Medulla oblongata (tissue), 1 donor: ENCODE data around the gene SLC25A2.

Experiments
- DNase-seq: peaks from one replicate; pipeline ENCODE4 v3.0.0-alpha.2; 2015; ENCODE audit errors: extremely low spot score

Gene SLC25A2

GRCh38 chr5:141313711-141314110, 9.9 kb upstream of the SLC25A2 start:
- no peak for DNase-seq

DNA sequence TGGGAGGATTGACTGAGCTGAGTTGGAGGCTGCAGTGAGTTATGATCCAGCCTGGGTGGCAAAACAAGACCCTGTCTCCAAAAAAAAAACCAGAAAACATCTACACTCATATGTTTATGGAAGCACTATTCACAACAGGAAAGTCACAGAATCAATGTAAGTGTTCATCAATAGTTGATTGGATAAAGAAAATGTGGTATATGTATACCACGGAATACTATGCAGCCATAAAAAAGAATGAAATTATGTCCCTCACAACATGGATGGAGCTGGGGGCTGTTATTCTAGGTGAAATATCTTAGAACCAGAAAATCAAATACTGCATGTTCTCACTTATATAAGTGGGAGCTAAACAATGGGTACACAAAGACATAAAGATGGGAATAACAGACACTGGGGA, 2.8 kb upstream of the SLC25A2 start:
- no peak for DNase-seq

DNA sequence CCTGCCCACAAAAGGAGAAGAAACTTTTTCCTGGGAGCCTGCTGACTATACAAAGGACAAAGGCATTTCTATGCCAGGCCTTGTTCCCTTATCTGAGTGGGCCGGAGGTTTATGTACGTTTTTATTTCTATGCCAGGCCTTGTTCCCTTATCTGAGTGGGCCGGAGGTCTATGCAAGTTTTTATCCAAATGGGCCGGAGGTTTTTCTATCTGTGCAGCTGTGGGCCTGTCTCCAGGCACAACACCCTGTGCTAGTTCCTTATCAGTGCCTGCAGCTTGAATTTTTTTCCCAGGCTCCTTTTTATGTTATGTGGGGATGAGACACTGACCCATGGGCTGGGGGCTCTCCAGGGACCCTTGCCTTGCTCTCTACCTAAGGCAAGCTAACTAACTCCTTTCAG, 5.5 kb downstream of the SLC25A2 start:
- no peak for DNase-seq

- DNase-seq, result no peak
Measured at GRCh38 chr5:141272906-141273305, 30.9 kb downstream of the SLC25A2 start.

DNA sequence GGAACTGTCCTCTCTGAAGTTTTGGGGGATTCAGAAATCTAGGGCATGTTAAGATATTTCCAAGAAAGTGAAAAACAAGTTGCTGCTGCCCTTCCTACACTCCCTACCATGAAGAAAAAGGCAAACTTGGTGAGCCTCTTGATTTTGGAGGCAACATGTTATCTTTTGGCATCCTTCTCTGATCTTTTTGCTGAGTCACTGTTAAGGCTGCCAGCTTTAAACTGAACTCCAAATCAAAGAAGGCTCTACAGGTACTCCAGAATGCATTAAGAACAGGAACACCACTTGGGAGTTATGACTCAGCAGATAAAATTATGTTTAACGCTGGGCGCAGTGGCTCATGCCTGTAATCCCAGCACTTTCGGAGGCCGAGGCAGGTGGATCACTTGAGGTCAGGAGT, 34.7 kb downstream of the SLC25A2 start:
- no peak for DNase-seq

DNA sequence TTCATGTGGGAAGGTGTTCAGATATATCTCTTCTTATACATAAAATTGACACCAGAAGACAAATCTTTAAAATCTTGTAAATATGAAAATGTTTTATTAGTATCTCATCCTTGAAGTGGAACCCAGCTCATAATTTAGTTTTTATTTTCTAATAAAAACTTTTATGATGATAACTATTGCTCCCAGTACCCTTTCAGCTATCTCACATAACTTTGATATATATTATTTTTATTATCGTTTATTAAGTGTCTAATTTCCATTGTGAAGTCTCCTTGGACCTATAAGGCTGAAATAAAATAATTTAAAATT, 42.7 kb downstream of the SLC25A2 start:
- no peak for DNase-seq

DNA sequence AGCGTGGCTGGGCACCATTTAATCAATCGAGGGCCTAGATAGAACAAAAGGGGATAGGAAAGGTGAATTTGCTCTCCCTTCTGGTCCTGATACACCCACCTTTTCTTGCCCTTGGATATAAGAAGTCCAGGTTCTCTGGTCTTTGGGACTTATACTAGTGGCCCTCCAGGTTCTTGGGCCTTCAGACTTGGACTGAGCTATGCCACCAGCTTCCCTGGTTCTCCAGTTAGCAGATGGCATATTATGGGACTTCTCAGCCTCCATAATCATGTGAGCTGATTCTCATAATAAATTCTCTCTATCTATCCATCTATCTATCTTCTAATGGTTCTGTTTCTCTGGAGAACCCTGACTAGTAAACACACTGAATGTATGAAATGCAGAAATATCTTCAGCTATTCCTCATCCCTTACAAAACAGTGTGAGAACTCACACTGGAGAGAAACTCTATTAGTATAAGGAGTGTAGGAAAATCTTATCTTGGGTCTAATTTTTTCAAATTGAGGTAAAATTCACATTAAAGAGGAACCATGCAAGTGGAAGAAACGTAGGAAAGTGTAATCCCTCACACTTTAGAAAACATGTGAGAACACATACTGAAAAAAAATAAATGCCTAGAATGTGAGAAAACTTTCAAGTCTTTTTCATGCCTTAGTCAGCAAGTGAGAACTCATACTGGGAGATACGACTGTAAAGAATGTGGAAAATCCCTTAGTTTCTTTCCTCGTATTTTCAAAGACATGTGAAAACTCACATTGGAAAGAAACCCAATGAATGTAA, 43.2 kb downstream of the SLC25A2 start:
- no peak for DNase-seq

DNA sequence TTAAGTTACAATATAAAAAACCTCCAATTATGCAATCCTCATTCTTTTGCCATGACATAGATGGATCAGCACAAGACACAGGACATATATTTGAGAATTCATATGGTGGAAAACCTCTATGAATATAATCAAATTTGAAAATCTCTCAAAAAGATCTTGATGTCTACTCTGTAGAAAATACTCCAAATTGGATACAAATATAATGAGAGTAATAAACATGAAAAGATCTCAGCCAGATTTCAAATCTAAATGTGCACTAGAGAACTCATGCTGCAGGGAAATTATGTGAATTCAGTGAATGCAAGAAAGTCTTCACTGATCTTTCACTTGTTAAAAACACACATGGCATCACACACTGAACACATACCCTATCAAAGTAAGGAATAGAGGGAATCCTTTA, 44.9 kb downstream of the SLC25A2 start:
- DNase-seq, result no peak

- DNase-seq, result no peak
Measured at GRCh38 chr5:141258464-141258863, 45.4 kb downstream of the SLC25A2 start.
